ENCODE measurements around the gene SNF8.

Gene SNF8

DNA sequence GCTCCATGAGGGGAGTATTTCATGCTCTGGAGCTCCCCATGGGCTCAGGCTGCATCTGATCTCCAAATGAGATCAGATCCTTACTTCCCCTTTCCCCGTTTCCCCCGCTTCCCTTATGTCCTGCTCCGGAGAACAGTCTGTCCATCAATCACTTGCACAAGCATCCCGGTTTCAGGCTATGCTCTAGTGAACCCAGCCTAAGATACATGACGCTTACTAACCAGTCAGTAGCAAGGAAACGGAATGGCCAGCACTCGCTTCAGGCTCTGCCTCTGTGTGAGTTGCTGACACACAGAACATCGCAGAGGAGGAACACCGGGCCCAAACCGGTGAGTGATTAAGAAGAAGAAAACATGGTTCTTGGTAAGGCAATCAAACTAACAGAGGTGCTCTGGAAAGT, 61.5 kb downstream of the SNF8 start:
- no peak for DNase-seq

- DNase-seq = no peak
These were observed 62.4 kb downstream of the SNF8 start for GRCh38 chr17:48882272-48882671.
